ENCODE data around the gene PDCD2L.
"Not testable (repeated sequence)": the region's sequence is repeated elsewhere in the genome, so short reads cannot be mapped to it uniquely, and the experiment has no call there.

The PDCD2L gene

DNA sequence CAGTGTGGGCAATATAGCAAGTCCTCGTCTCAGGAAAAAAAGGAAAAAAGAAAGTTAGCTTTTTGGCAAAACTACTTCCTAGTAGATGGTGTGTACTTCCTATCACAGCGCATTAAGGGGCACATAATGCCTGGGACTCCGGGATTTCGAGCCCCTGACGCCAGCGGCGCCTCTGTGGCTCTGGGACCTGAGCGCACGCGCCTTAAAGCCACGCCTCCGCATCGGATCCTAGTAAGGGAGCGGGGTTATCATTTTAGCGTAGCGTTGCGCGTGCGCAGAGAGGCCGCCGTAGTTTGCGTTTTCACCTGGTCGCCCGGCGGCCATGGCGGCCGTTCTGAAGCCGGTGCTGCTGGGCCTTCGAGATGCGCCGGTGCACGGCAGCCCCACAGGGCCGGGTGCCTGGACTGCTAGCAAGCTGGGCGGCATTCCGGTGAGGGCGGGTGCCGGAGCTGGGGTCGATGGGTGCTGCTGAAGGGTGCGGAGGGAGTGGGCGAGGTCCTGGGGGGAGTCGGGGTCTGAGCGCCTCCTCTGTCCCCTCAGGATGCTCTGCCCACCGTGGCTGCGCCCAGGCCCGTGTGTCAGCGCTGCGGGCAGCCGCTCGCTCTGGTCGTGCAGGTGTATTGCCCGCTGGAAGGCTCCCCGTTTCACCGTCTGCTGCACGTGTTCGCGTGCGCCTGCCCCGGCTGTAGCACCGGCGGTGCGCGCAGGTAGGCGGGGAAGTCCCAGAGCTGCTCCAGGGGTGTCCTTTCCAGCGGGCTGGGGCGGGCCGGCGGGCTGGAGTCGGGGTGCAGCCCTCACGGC lies at the start of gene PDCD2L:
PDCD2L (plus strand) TSS at position 291 of the 801 bp plus-strand sequence; CDS start at position 323, 32 bp downstream.
- FAIRE-seq (no peak), DNase-seq (ENCODE audit: low spot score) (peak; percentile 77)

GRCh38 chr19:34355201-34355600 lies 49.0 kb upstream of the PDCD2L start:
- DNase-seq (ENCODE audit: low spot score) (no peak), FAIRE-seq (no peak)

- FAIRE-seq (no peak), DNase-seq (ENCODE audit: low spot score) (no peak)
Observed at GRCh38 chr19:34356875-34357274, 47.3 kb upstream of the PDCD2L start.

- DNase-seq (ENCODE audit: low spot score) (no peak), FAIRE-seq (no peak)
Observed at GRCh38 chr19:34357431-34357830, 46.8 kb upstream of the PDCD2L start.

GRCh38 chr19:34359140-34359953 lies 44.9 kb upstream of the PDCD2L start:
- DNase-seq (ENCODE audit: low spot score) (peak; percentile 87), FAIRE-seq (no peak)

GRCh38 chr19:34359954-34360315 lies 44.3 kb upstream of the PDCD2L start:
- FAIRE-seq: no peak
- no peak for DNase-seq (ENCODE audit: low spot score)

DNA sequence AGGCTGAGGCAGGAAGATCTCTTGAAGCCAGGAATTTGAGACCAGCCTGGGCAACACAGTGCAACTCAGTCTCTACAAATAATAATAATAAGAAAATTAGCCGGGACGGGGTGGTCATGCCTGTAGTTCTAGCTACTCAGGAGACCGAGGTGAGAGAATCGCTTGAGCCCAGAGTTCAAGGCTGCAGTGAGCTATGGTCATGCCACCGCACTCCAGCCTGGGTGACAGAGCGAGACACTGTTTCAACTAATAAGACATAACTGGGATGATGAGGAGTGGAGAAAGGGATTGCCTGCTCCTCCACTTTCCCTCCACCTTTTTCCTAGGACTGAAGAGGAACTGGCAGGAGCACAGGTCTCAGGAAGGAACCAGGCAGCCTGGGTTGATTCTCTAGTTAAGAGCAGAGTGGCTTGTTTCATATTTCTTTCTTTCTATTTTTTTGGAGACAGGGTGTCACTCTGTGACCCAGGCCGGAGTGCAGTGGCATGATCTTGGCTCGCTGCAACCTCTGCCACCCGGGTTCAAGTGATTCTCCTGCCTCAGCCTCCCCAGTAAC lies 43.8 kb upstream of the PDCD2L start:
- FAIRE-seq: no peak
- no peak for DNase-seq (ENCODE audit: low spot score)

DNA sequence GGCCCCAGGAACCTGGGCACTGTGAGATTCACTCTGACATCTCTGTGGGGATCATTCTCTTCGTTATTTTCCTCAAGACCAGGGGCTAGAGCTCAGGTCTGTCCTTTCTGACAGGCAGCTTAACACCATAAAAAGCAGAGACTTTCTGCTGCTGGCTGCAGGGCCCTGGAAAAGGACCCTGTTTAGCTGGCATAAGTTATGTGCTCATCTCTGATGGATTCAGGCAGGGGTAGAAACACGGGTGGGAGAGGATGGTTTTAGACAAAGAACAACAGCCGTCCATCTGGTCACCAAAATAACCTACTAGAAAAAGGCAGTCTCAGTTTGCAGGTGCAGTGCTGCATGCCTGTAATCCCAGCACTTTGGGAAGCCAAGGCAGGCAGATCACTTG lies 41.5 kb upstream of the PDCD2L start:
- FAIRE-seq (no peak), DNase-seq (ENCODE audit: low spot score) (no peak)

GRCh38 chr19:34363094-34363493 lies 41.1 kb upstream of the PDCD2L start:
- FAIRE-seq: no peak
- DNase-seq (ENCODE audit: low spot score): no peak

- DNase-seq (ENCODE audit: low spot score) (no peak), FAIRE-seq (no peak)
Observed at GRCh38 chr19:34363930-34364329, 40.3 kb upstream of the PDCD2L start.

- FAIRE-seq (no peak), DNase-seq (ENCODE audit: low spot score) (no peak)
Observed at GRCh38 chr19:34364462-34364829, 39.8 kb upstream of the PDCD2L start.

DNA sequence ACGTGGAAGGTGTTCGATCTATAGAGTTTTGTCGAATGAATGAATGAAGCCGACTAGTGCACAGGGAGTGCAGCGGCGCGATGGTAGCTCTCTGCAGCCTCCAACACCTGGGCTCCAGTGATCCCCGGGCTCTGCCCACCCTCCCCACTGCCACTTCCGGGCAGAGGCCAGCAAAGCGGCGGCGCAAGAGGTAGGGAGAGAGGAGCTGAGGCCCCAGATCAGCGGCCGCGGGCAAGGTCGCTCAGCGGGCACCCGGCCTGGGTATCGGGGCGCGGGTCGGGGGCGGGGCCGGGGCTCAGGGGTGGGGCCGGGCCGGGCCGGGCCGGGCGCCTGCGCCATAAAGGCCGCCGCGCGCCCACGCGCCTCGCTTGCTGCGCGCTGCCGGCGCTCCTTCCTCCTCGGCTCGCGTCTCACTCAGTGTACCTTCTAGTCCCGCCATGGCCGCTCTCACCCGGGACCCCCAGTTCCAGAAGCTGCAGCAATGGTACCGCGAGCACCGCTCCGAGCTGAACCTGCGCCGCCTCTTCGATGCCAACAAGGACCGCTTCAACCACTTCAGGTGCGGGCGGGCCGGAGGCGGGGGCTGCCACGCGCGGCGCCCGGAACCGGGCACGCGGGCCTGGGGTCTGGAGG lies 39.3 kb upstream of the PDCD2L start, which contains the start of gene GPI:
GPI (plus strand) TSS at position 367 of the 633 bp plus-strand sequence; CDS start at position 438, 71 bp downstream.
- DNase-seq (ENCODE audit: low spot score) (peak; percentile 9), FAIRE-seq (no peak)

- FAIRE-seq (no peak), DNase-seq (ENCODE audit: low spot score) (no peak)
Observed at GRCh38 chr19:34365463-34366401, 38.5 kb upstream of the PDCD2L start.

GRCh38 chr19:34366738-34367623 lies 37.2 kb upstream of the PDCD2L start:
- DNase-seq (ENCODE audit: low spot score): no peak
- no peak for FAIRE-seq

DNA sequence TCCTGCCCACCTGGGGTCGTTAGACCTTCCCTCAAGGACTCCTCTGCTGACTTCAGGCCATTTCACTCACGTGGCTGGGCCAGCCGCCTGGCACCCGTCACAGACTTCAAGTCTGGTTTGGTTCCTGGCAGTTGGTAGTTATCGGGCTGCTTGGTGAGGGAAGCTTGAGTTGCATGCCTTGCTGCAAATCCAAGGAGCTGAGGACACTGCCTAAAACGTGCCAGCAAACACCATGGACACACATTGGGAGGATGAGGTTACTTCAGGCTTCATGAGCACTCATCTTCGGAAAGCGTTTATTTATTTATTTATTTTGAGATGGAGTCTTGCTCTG lies 36.6 kb upstream of the PDCD2L start:
- DNase-seq (ENCODE audit: low spot score) (no peak), FAIRE-seq (no peak)

GRCh38 chr19:34368338-34368737 lies 35.9 kb upstream of the PDCD2L start:
- DNase-seq (ENCODE audit: low spot score) (no peak), FAIRE-seq (no peak)

- FAIRE-seq; DNase-seq (ENCODE audit: low spot score): not testable (repeated sequence)
Observed at GRCh38 chr19:34369166-34369565, 35.0 kb upstream of the PDCD2L start.

- DNase-seq (ENCODE audit: low spot score) (no peak), FAIRE-seq (no peak)
Observed at GRCh38 chr19:34370117-34370516, 34.1 kb upstream of the PDCD2L start.

- no peak for FAIRE-seq
- DNase-seq (ENCODE audit: low spot score): no peak
Observed at GRCh38 chr19:34370983-34371382, 33.2 kb upstream of the PDCD2L start.

All from RCC 7860 (cell line).